ENCODE data around the gene SPATA46. TPM values are rescaled to one million over a fixed set of nuclear protein-coding genes. Genes with fewer than 3 reads are reported as not detected.

The SPATA46 gene
- total RNA-seq, 1 experiment from 2014 or later = not detected

DNA sequence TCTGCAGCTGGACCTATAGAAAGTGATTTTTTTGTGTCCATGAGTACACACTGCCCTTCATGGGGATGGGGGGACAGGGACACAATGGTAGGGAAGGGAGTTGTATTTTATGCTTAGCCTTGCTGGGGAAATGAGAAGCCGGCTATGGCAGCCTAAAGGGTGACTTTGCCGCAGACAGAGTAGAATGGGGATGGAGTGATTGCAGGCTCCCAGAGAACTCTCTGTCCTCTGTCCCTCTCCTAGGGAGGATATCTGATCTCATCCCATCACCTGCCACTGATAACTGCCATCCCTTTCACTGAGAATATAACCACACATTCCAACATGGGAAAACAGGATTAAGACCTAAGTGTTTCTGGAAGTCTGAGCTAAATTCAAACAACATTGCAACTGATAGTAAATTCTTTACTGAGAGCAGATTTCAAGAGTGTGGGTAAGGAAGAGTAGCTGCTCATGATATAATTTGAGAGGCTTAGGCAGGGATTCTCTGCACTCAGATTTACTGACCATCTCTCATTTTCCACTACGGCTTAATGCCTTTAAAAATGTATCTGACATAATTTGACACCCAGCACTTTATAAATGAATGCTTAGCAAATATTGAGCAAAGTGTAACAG, 21.4 kb upstream of the SPATA46 start:
- no peaks in the 10 kb centered on the region for H3K36me3 ChIP-seq (ENCODE audit: insufficient read depth, low read length)
- H4K20me1 ChIP-seq (ENCODE audit: insufficient read depth, low read depth, low read length) = no peaks in the 10 kb centered on the region
- no peak for DNase-seq
- no peak overlapping the region for H3K4me2 ChIP-seq (ENCODE audit: low read depth, low read length, poor library complexity, severe bottlenecking)
- H3K4me1 ChIP-seq (ENCODE audit: low read length) = no peaks in the 10 kb centered on the region
- H3K79me2 ChIP-seq (ENCODE audit: low read length) = no peaks in the 10 kb centered on the region
- no peaks in the 10 kb centered on the region for H3K9me2 ChIP-seq (replicated peaks; ENCODE audit: insufficient read depth, low read length)
- H3K9ac ChIP-seq (ENCODE audit: low read length) = no peak overlapping the region
- no peaks in the 10 kb centered on the region for H3K27me3 ChIP-seq (ENCODE audit: low read length)
- H3K9me3 ChIP-seq (ENCODE audit: low read length) = no peaks in the 10 kb centered on the region
- no peak overlapping the region for H3K27ac ChIP-seq (ENCODE audit: low read length)
- H2AFZ ChIP-seq (ENCODE audit: low read length) = no peak overlapping the region
- H3K4me3 ChIP-seq (ENCODE audit: low read length) = no peak overlapping the region

DNA sequence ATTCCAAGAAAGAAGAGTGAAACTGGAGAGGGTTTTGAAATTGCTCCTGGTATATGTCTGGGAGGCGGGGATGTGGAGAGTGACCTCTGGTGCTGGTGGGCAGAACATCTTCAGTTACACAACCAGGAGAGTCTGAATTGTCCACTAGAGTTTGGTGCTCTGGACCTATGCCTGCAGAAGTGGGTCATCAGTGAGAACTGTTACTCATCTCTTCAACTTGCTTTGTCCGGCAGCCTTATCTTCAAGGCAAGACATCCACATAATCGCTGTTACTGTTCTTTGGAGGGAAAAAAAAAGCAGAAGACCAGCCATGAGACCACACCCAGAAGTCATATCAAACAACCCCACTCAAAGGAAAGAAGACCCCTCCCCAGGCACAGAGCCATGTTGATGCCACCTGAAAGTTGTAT, 20.4 kb upstream of the SPATA46 start:
- H3K27ac ChIP-seq (ENCODE audit: low read length) = no peak overlapping the region

DNA sequence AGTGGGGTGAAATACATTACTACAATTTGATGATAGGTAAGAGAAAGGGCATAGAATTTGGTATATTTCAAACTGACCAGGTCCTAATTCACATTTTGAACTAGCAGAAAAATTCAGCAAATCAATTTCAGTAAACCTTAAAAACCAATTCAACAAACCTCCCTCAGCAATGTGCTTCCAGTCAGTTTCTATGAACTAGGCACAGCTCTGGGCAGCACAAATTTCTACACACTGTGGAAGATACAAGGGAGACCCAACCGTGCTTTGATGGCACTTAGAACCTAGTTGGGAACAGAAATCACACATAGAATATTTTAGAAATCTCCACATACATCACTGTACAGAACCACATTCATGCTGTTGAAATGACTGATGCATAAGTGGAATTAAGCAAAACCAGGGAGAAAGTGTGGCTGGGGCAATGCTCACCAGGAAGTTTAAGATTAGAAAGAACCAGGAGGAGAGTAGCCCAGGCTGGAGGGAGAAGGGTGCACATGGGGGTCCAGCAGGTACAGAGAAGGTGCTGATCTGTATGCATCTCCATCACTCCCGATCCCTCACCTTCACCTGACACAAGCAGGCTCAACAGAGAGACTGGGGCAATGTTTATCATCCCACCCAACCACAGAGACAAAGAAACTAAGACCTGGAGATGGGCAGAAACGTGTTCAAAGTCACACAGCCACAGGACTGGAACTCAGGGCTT, 19.7 kb upstream of the SPATA46 start:
- H3K9ac ChIP-seq (ENCODE audit: low read length) = no peak overlapping the region
- no peaks in the 10 kb centered on the region for H3K79me2 ChIP-seq (ENCODE audit: low read length)
- H3K4me1 ChIP-seq (ENCODE audit: low read length) = peaks cover 7% of the 10 kb centered on the region
- H3K27me3 ChIP-seq (ENCODE audit: low read length) = no peaks in the 10 kb centered on the region
- no peak overlapping the region for H2AFZ ChIP-seq (ENCODE audit: low read length)
- no peaks in the 10 kb centered on the region for H3K9me2 ChIP-seq (replicated peaks; ENCODE audit: insufficient read depth, low read length)
- H3K4me2 ChIP-seq (ENCODE audit: low read depth, low read length, poor library complexity, severe bottlenecking) = no peak overlapping the region
- no peak for DNase-seq
- H3K27ac ChIP-seq (ENCODE audit: low read length) = no peak overlapping the region
- no peaks in the 10 kb centered on the region for H3K9me3 ChIP-seq (ENCODE audit: low read length)
- no peaks in the 10 kb centered on the region for H3K36me3 ChIP-seq (ENCODE audit: insufficient read depth, low read length)
- H3K4me3 ChIP-seq (ENCODE audit: low read length) = no peak overlapping the region
- no peaks in the 10 kb centered on the region for H4K20me1 ChIP-seq (ENCODE audit: insufficient read depth, low read depth, low read length)

More for the DNA sequence above, 20.4 kb upstream of the SPATA46 start:
- H3K4me1 ChIP-seq (ENCODE audit: low read length) = peaks cover 7% of the 10 kb centered on the region
- no peak for DNase-seq
- H2AFZ ChIP-seq (ENCODE audit: low read length) = no peak overlapping the region
- H3K4me2 ChIP-seq (ENCODE audit: low read depth, low read length, poor library complexity, severe bottlenecking) = no peak overlapping the region
- H4K20me1 ChIP-seq (ENCODE audit: insufficient read depth, low read depth, low read length) = no peaks in the 10 kb centered on the region
- no peak overlapping the region for H3K9ac ChIP-seq (ENCODE audit: low read length)
- no peaks in the 10 kb centered on the region for H3K79me2 ChIP-seq (ENCODE audit: low read length)
- no peaks in the 10 kb centered on the region for H3K9me2 ChIP-seq (replicated peaks; ENCODE audit: insufficient read depth, low read length)
- no peaks in the 10 kb centered on the region for H3K27me3 ChIP-seq (ENCODE audit: low read length)
- H3K36me3 ChIP-seq (ENCODE audit: insufficient read depth, low read length) = no peaks in the 10 kb centered on the region
- no peaks in the 10 kb centered on the region for H3K9me3 ChIP-seq (ENCODE audit: low read length)
- no peak overlapping the region for H3K4me3 ChIP-seq (ENCODE audit: low read length)

DNA sequence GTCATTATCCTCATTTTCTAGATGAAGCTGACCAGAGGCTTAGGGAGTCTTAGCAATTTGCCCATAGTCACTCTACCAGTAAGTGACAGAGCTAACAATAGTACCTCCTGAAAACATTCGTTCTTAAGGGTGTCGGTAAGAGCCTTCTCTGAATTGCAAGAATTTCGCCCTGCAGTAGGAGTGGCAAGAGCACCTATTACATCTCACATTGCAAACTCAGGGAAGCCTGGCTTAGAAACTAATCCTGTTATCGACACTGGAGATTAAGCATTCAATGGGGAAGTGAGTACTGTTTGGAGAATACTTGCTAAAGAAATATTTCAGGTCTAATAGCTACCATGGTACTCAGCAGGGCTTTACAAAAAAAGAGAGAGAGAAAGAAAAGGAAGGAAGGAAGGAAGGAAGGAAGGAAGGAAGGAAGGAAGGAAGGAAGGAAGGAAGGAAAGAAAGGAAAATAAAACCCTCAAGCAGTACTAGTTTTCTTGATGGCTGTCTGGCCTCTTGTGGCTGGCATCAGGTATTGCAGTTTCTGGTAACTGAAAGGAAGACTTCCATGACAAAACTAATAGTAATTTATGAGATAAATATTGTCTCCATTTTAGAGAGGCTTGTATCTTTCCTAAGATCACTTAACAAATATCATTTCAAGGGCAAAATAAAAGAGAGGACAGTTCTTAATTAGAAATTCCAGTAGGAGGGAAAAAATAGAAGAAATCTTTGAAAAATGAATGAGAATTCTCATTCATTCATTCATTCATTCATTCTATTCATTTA, 15.3 kb upstream of the SPATA46 start:
- no peaks in the 10 kb centered on the region for H3K27me3 ChIP-seq (ENCODE audit: low read length)
- no peak overlapping the region for H3K9ac ChIP-seq (ENCODE audit: low read length)
- peak; percentile 80 for DNase-seq

DNA sequence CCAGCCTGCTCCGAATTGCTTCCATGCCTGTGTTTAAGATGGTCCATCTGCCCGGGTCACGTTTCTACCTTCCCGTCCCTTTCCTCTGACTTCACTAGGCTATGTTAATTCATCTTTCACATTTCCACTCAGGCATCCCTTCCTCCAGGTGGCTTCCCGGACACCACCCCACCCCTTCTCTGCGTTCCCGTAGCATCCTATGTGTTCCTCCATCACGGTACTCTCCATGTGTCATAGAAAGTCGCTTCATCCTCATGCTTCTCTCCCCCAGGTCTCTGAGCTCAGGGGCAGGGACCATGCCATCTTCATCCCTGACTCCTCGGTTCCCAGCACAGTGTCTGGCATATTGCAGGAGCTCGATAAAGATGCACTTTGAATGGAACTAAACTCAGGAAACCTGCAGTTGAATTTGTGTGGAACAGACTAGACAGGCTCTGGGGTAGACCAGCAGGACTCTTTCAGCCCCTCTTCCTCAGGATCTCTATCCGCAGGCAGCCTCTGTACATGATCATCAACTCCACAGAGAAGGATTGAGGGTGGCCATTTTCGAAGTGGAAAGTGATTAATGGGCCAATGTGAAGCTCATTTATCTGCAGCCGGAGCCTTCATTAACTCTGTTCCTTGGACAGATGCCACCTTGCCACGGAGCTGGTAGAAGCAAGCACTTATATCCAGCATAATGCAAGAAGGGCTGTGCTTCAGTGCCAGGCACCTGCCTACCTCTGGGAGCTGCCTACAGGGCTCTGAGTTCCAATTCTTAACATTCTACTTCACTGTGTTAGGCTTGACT, 13.9 kb upstream of the SPATA46 start:
- Histone ChIP-seq H3K9ac (ENCODE audit: low read length) (no peak overlapping the region), H4K20me1 (ENCODE audit: insufficient read depth, low read depth, low read length) (no peaks in the 10 kb centered on the region), H2AFZ (ENCODE audit: low read length) (no peak overlapping the region), H3K4me2 (ENCODE audit: low read depth, low read length, poor library complexity, severe bottlenecking) (no peak overlapping the region), H3K9me3 (ENCODE audit: low read length) (no peaks in the 10 kb centered on the region), H3K36me3 (ENCODE audit: insufficient read depth, low read length) (no peaks in the 10 kb centered on the region), H3K79me2 (ENCODE audit: low read length) (no peaks in the 10 kb centered on the region), H3K27me3 (ENCODE audit: low read length) (no peaks in the 10 kb centered on the region), H3K9me2 (replicated peaks; ENCODE audit: insufficient read depth, low read length) (no peaks in the 10 kb centered on the region), H3K27ac (ENCODE audit: low read length) (no peak overlapping the region), H3K4me1 (ENCODE audit: low read length) (peaks cover 7% of the 10 kb centered on the region), H3K4me3 (ENCODE audit: low read length) (no peak overlapping the region)
- DNase-seq = no peak

More for the DNA sequence above, 15.3 kb upstream of the SPATA46 start:
- Histone ChIP-seq H3K9me3 (ENCODE audit: low read length) (no peaks in the 10 kb centered on the region), H2AFZ (ENCODE audit: low read length) (no peak overlapping the region), H3K4me2 (ENCODE audit: low read depth, low read length, poor library complexity, severe bottlenecking) (no peak overlapping the region), H3K36me3 (ENCODE audit: insufficient read depth, low read length) (no peaks in the 10 kb centered on the region), H3K4me1 (ENCODE audit: low read length) (peaks cover 7% of the 10 kb centered on the region), H3K27ac (ENCODE audit: low read length) (no peak overlapping the region), H3K4me3 (ENCODE audit: low read length) (no peak overlapping the region), H4K20me1 (ENCODE audit: insufficient read depth, low read depth, low read length) (no peaks in the 10 kb centered on the region), H3K79me2 (ENCODE audit: low read length) (no peaks in the 10 kb centered on the region), H3K9me2 (replicated peaks; ENCODE audit: insufficient read depth, low read length) (no peaks in the 10 kb centered on the region)

DNA sequence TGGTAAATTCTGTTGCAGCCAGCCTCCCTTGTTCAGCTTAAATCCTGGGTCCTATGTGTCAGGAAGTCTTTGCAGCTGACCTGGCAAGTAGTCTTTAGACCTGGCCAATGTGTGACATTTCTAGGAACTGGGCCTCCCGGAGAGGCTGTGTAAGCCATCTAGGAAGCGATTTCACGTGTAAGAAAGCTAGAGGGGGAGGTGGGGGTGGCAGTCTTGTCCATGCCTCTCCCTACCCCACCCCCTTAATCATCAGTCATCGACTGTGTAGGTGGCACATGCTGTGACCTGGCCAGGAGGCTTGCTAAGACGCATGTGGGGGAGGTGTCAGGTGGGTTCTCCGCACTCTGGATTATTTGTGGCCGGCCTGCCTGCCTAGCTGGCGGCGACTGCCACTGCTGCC, 13.3 kb upstream of the SPATA46 start:
- H3K27ac ChIP-seq (ENCODE audit: low read length) = no peak overlapping the region
- H2AFZ ChIP-seq (ENCODE audit: low read length) = no peak overlapping the region
- no peaks in the 10 kb centered on the region for H3K36me3 ChIP-seq (ENCODE audit: insufficient read depth, low read length)
- H3K4me1 ChIP-seq (ENCODE audit: low read length) = peaks cover 7% of the 10 kb centered on the region
- H3K9me2 ChIP-seq (replicated peaks; ENCODE audit: insufficient read depth, low read length) = no peaks in the 10 kb centered on the region
- H3K9ac ChIP-seq (ENCODE audit: low read length) = no peak overlapping the region
- no peaks in the 10 kb centered on the region for H3K9me3 ChIP-seq (ENCODE audit: low read length)
- H4K20me1 ChIP-seq (ENCODE audit: insufficient read depth, low read depth, low read length) = no peaks in the 10 kb centered on the region
- H3K27me3 ChIP-seq (ENCODE audit: low read length) = no peaks in the 10 kb centered on the region
- no peak for DNase-seq
- H3K4me2 ChIP-seq (ENCODE audit: low read depth, low read length, poor library complexity, severe bottlenecking) = no peak overlapping the region
- H3K79me2 ChIP-seq (ENCODE audit: low read length) = no peaks in the 10 kb centered on the region
- H3K4me3 ChIP-seq (ENCODE audit: low read length) = no peak overlapping the region

DNA sequence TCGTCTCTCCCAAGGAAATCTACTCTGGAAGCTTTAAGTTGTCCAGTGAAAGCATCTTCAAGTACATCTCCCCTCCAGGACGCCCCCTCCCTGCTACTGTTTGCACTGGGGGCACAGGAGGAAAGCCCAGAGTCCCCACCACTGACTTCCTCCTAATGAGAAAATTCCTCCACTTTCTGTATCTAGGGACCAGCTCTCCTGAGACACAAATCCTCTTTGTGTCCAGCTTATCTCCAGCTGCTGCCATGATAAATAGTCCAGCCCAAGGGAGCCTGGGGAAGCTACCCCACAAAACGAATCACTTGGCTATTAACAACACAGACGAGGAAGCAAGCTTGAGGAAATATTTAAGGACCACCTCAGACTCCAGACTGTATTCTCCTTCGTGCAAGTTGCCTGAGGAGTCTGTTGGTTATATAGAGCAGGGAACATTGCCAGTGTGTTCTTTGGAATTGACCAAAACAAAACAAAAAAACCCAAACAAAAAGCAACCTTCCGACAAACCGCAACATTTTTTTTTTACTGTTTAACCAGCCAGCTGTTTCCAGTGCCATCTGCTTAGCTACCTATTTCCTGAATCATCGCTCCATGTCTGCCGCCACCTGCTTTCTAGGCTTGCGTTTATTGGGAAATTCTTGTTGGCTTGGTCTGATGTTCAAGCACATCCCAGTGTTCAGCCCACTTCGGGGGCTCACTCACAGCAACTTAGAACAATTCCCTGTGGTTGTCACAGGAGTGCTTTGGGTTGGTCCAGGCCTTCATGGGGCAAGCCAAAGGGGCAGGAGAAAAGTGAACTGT, 12.6 kb upstream of the SPATA46 start:
- no peak overlapping the region for H3K9ac ChIP-seq (ENCODE audit: low read length)
- H3K4me2 ChIP-seq (ENCODE audit: low read depth, low read length, poor library complexity, severe bottlenecking) = no peak overlapping the region
- H3K27ac ChIP-seq (ENCODE audit: low read length) = no peak overlapping the region
- no peaks in the 10 kb centered on the region for H3K79me2 ChIP-seq (ENCODE audit: low read length)
- no peaks in the 10 kb centered on the region for H3K9me2 ChIP-seq (replicated peaks; ENCODE audit: insufficient read depth, low read length)
- peaks cover 7% of the 10 kb centered on the region for H3K4me1 ChIP-seq (ENCODE audit: low read length)
- H2AFZ ChIP-seq (ENCODE audit: low read length) = no peak overlapping the region
- no peaks in the 10 kb centered on the region for H4K20me1 ChIP-seq (ENCODE audit: insufficient read depth, low read depth, low read length)
- no peaks in the 10 kb centered on the region for H3K36me3 ChIP-seq (ENCODE audit: insufficient read depth, low read length)
- no peak for DNase-seq
- H3K9me3 ChIP-seq (ENCODE audit: low read length) = no peaks in the 10 kb centered on the region
- H3K4me3 ChIP-seq (ENCODE audit: low read length) = no peak overlapping the region
- no peaks in the 10 kb centered on the region for H3K27me3 ChIP-seq (ENCODE audit: low read length)

Measured in Karpas-422 (cell line).